H1 (cell line): ENCODE results near the gene KCNH5. TPM values are rescaled to one million over a fixed set of nuclear protein-coding genes. Genes with fewer than 3 reads are reported as not detected.

Source experiments
- RFX5 ChIP-seq: IDR thresholded peaks from 2 replicates; pipeline ENCODE4 v1.6.1; 2011; ENCODE audit warnings: low read depth, low read length, improper control_type of control experiment, borderline replicate concordance
- polyA plus RNA-seq, 7 experiments: library from polyadenylated mRNA; depleted of rRNA in 3 of 7; stranded (reverse) in 5 of 7; unstranded in 2 of 7; fragments of >200 nt in 5 of 7; fragments of 200-250 nt in 2 of 7; gene quantifications; 1 replicate in 5 of 7; 2 replicates in 1 of 7; 4 replicates in 1 of 7; pipeline versions ENCODE4 v1.2.1 to v1.2.3, GENCODE V29; 2011 to 2013; ENCODE audit warnings: missing spikeins in 2 of 7, mixed read lengths in 2 of 7
- total RNA-seq: library from RNA; stranded (reverse); fragmentation: NEBNext Ultra II Directional; extraction: Animal tissue kit (Norgen Biotek cat#: 25700); gene quantifications from 2 replicates; pipeline ENCODE4 v1.2.1, GENCODE V29; 2021
- TF ChIP-seq, protein P1 (sequence below): fragments of 300-600 bp; sonication (generic); IDR thresholded peaks from 2 replicates; pipeline ENCODE4 v1.7.1; 2012; ENCODE audit warnings: low read length, moderate library complexity, mild to moderate bottlenecking, inconsistent platforms; ENCODE audit not compliant: insufficient replicate concordance

KCNH5 gene
- total and polyA plus RNA-seq, 2 of the 8 experiments (the other 6 are each of a cell fraction or from before 2014, with no cell fraction given), result 0.24 to 0.50 TPM

DNA sequence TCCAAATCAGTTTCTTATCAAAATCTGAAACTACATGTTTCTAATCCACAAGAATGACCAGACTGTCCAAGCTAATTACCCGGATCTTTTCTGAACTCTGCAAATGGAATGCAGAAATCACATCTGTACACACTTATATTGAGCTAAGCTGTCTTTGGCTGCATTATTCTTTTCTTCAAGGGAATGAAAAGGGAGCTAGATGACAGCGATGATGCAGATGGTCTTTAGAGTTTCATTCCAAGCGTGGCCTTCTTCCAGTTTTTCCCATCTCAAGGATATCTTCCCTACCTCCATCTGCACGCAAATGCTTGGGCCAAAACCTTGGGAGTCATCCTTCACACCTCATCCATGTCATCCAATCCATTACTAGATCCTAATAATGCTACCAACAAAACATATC lies 12.6 kb downstream of the KCNH5 start (continued):
- TF ChIP-seq, protein P1, sequence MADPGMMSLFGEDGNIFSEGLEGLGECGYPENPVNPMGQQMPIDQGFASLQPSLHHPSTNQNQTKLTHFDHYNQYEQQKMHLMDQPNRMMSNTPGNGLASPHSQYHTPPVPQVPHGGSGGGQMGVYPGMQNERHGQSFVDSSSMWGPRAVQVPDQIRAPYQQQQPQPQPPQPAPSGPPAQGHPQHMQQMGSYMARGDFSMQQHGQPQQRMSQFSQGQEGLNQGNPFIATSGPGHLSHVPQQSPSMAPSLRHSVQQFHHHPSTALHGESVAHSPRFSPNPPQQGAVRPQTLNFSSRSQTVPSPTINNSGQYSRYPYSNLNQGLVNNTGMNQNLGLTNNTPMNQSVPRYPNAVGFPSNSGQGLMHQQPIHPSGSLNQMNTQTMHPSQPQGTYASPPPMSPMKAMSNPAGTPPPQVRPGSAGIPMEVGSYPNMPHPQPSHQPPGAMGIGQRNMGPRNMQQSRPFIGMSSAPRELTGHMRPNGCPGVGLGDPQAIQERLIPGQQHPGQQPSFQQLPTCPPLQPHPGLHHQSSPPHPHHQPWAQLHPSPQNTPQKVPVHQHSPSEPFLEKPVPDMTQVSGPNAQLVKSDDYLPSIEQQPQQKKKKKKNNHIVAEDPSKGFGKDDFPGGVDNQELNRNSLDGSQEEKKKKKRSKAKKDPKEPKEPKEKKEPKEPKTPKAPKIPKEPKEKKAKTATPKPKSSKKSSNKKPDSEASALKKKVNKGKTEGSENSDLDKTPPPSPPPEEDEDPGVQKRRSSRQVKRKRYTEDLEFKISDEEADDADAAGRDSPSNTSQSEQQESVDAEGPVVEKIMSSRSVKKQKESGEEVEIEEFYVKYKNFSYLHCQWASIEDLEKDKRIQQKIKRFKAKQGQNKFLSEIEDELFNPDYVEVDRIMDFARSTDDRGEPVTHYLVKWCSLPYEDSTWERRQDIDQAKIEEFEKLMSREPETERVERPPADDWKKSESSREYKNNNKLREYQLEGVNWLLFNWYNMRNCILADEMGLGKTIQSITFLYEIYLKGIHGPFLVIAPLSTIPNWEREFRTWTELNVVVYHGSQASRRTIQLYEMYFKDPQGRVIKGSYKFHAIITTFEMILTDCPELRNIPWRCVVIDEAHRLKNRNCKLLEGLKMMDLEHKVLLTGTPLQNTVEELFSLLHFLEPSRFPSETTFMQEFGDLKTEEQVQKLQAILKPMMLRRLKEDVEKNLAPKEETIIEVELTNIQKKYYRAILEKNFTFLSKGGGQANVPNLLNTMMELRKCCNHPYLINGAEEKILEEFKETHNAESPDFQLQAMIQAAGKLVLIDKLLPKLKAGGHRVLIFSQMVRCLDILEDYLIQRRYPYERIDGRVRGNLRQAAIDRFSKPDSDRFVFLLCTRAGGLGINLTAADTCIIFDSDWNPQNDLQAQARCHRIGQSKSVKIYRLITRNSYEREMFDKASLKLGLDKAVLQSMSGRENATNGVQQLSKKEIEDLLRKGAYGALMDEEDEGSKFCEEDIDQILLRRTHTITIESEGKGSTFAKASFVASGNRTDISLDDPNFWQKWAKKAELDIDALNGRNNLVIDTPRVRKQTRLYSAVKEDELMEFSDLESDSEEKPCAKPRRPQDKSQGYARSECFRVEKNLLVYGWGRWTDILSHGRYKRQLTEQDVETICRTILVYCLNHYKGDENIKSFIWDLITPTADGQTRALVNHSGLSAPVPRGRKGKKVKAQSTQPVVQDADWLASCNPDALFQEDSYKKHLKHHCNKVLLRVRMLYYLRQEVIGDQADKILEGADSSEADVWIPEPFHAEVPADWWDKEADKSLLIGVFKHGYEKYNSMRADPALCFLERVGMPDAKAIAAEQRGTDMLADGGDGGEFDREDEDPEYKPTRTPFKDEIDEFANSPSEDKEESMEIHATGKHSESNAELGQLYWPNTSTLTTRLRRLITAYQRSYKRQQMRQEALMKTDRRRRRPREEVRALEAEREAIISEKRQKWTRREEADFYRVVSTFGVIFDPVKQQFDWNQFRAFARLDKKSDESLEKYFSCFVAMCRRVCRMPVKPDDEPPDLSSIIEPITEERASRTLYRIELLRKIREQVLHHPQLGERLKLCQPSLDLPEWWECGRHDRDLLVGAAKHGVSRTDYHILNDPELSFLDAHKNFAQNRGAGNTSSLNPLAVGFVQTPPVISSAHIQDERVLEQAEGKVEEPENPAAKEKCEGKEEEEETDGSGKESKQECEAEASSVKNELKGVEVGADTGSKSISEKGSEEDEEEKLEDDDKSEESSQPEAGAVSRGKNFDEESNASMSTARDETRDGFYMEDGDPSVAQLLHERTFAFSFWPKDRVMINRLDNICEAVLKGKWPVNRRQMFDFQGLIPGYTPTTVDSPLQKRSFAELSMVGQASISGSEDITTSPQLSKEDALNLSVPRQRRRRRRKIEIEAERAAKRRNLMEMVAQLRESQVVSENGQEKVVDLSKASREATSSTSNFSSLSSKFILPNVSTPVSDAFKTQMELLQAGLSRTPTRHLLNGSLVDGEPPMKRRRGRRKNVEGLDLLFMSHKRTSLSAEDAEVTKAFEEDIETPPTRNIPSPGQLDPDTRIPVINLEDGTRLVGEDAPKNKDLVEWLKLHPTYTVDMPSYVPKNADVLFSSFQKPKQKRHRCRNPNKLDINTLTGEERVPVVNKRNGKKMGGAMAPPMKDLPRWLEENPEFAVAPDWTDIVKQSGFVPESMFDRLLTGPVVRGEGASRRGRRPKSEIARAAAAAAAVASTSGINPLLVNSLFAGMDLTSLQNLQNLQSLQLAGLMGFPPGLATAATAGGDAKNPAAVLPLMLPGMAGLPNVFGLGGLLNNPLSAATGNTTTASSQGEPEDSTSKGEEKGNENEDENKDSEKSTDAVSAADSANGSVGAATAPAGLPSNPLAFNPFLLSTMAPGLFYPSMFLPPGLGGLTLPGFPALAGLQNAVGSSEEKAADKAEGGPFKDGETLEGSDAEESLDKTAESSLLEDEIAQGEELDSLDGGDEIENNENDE, result no peak
- TF ChIP-seq RFX5, result no peak
